Measurements from ENCODE around the gene PEX10.

The PEX10 gene

GRCh38 chr1:2402420-2402819 lies 9.9 kb downstream of the PEX10 start:
- DNase-seq = no peak

- no peak for DNase-seq
Observed at GRCh38 chr1:2400950-2401649, 11.3 kb downstream of the PEX10 start.

- no peak for DNase-seq
Observed at GRCh38 chr1:2400576-2400909, 11.8 kb downstream of the PEX10 start.

- DNase-seq = no peak
Observed at GRCh38 chr1:2399890-2400575, 12.3 kb downstream of the PEX10 start.

- DNase-seq = no peak
Observed at GRCh38 chr1:2398871-2399270, 13.5 kb downstream of the PEX10 start.

- DNase-seq = no peak
Observed at GRCh38 chr1:2397007-2397679, 15.2 kb downstream of the PEX10 start.

GRCh38 chr1:2396476-2396875 lies 15.9 kb downstream of the PEX10 start:
- DNase-seq = no peak

- no peak for DNase-seq
Observed at GRCh38 chr1:2396059-2396458, 16.3 kb downstream of the PEX10 start.

- DNase-seq = no peak
Observed at GRCh38 chr1:2395245-2395644, 17.1 kb downstream of the PEX10 start.

GRCh38 chr1:2394761-2395160 lies 17.6 kb downstream of the PEX10 start:
- no peak for DNase-seq

- no peak for DNase-seq
Observed at GRCh38 chr1:2394220-2394619, 18.1 kb downstream of the PEX10 start.

GRCh38 chr1:2393471-2393877 lies 18.9 kb downstream of the PEX10 start:
- DNase-seq = no peak

- DNase-seq = no peak
Observed at GRCh38 chr1:2392686-2393085, 19.7 kb downstream of the PEX10 start.

GRCh38 chr1:2391931-2392509 lies 20.3 kb downstream of the PEX10 start:
- DNase-seq = no peak

GRCh38 chr1:2391041-2391930 lies 21.1 kb downstream of the PEX10 start, which contains the start of the genes MORN1 and RER1:
Gene MORN1 (minus strand): TSS chr1:2391554. CDS start chr1:2391533, 21 bp downstream.
Gene RER1 (plus strand): TSS chr1:2391841. CDS start chr1:2395791, 3,950 bp downstream.
- DNase-seq = peak; percentile 98

GRCh38 chr1:2389644-2390043 lies 22.7 kb downstream of the PEX10 start:
- DNase-seq = no peak

- DNase-seq = no peak
Observed at GRCh38 chr1:2388004-2388913, 24.1 kb downstream of the PEX10 start.

- no peak for DNase-seq
Observed at GRCh38 chr1:2386636-2387611, 25.4 kb downstream of the PEX10 start.

GRCh38 chr1:2385606-2386280 lies 26.6 kb downstream of the PEX10 start:
- no peak for DNase-seq

Measured in fibroblast of upper back skin (primary cell).